ENCODE results near the gene GNG11. TPM values are rescaled to one million over a fixed set of nuclear protein-coding genes. Genes with fewer than 3 reads are reported as not detected.
"Not testable (repeated sequence)": the region's sequence is repeated elsewhere in the genome, so short reads cannot be mapped to it uniquely, and the experiment has no call there.

The GNG11 gene
- polyA plus RNA-seq, 3 donors, result 39.5 to 43.8 (median 43.1) TPM

DNA sequence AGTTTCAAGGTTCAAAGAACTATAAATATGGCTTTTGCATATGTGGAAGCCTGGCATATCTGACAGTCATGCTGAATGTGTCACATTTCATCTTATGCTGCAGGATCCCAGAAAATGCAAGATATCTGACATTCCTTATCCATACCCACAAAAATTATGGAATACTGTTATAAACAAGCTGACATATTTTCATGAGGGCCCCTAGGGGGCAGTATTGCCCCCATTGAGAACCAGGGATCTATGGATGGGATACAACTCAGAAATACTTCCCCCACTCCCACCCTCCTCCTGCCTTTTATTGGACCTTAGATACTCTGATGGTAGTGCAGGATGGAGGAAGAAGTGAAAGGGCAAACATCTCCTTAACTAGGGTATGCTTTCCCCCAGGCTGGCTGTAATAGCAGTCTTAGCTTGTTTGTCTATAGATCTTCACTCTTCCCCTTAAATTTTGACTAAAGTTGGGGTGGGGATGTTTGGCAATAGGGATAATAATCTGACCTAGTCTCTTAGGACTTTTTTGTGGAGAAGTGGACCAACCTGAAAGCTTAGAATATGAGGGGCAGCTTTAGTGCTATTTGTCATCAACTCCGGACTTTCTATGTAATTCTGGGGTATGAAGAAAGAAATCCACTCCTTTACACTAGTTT is 18.6 kb upstream of the GNG11 start:
- peak; percentile 61 for DNase-seq

DNA sequence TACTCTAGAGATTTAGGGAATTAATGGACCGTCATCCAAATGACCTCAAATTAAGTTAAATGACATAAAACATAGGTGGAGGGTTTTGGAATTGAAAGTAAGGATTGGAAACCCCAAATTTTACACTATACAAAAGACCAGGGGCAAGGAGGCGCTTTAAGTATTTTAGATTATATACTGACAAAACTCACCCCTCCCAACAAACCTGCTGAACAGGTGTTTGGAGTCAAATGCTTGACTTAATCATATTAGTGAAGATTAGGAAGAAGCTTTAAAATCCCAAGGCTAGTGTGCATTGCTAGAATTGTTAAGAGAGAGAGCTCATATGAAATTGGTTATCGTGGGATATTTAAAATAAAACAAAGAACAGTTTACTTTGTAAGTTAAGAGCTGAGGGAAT is 15.3 kb upstream of the GNG11 start, which contains the start of gene GNGT1:
TSS of gene GNGT1 (plus strand) at position 301 of the 400 bp plus-strand sequence. CDS start 180 bp downstream, outside the sequence.
- no peak for DNase-seq

DNA sequence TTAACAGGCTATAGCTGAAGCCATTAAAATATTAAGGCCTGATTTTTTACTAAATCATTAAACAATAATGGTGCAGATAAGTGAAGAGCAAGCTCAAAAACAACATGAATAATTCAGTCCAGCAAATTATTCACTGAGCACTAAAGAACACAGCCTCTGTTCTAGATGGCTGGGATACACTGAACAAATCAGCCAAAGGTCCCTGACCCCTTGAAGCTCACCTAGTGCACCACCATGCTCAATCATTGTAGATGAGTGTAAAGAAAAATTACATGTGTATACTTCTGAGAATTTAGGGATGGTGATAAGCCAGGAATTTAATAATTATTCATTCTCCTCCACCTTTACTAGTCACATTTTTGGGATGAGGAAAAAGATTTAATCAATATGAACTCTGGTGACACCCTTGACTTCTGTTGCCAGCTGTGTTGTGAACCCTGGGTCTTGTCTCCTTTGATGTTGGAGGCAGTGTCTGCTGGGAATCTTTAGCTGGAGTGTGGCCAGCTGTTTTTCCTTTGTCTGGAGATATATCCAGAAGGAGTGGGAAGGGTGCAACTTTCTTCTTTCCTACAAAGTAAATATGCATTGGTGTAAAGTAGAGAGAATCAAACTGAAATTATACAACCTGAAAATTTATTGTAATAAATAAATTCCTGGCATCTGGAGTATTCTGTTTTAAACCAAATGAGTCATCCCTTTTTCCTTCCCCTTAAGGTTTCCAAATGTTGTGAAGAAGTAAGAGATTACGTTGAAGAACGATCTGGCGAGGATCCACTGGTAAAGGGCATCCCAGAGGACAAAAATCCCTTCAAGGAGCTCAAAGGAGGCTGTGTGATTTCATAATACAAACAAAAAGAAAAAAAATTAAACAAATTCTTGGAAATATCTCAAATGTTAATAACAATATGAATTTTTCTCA is 11.2 kb upstream of the GNG11 start:
- DNase-seq, result no peak

DNA sequence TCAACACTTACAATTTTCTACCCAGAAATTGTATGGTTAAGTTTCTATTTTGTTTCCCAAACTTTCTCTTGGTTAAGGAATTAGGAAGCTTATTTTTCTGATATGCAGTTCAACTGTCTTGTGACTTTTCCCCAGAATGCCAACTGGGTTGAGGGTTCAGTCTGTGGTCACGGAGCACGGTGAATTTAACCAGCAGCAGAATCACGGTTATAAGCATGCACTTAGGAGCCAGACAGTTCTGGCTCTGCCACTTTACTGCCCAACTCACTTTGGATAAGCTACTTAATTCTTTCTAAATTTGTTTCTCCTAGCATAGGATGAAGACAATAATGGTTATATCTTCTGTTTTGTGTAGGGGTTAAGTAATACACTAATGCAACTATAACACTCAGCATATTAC is 10.3 kb upstream of the GNG11 start:
- DNase-seq, result not testable (repeated sequence)

DNA sequence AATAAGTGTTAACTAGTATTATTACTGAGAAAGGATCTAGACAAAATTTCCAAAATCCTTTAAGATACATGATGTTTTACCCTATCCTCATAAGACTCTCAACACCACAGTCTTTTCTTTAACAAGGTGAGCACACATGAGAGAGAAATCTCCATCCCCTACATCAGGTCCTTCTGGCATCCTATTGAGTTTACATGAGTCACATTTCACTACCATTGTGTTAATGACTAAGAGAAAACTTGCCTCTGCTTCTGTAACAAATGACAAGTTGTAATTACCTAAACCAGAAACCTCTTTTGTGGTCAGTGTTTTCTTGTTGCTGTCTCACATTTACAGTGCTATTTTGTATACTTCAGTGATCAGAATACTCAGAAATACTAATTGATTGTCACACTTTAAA is 9.9 kb upstream of the GNG11 start:
- not testable (repeated sequence) for DNase-seq

DNA sequence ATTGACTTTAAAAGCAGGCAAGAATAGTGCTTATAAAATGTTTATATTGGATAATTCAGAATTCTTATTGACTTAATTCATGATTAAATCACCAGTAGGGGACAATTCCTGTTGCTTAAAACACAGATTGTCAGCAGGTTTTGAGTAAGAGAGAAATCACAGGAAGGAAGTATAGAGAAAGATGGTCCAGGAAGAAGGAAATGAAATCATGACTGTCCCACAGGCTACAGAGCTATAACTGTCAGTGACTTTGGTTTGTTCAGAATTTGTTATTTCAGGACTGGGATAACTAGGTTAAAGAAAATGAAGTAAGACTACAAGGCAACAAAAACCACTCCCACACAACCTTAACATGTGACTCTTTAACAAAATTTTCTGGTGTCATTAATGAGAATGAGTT is 8.3 kb upstream of the GNG11 start:
- no peak for DNase-seq

DNA sequence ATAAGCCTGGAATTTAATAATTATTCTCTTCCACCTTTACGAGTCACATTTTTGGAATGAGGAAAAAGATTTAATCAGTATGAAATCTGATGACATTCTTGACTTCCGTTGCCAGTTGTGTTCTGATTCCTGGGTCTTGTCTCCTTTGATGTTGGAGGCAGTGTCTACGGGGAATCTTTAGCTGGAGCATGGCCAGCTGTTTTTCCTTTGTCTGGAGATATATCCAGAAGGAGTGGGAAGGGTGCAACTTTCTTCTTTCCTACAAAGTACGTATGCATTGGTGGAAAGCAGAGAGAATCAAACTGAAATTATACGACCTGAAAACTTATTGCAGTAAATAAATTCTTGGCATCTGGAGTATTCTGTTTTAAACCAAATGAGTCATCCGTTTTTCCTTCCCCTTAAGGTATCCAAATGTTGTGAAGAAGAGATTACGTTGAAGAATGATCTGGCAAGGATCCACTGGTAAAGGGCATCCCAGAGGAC is 6.9 kb upstream of the GNG11 start:
- no peak for DNase-seq

DNA sequence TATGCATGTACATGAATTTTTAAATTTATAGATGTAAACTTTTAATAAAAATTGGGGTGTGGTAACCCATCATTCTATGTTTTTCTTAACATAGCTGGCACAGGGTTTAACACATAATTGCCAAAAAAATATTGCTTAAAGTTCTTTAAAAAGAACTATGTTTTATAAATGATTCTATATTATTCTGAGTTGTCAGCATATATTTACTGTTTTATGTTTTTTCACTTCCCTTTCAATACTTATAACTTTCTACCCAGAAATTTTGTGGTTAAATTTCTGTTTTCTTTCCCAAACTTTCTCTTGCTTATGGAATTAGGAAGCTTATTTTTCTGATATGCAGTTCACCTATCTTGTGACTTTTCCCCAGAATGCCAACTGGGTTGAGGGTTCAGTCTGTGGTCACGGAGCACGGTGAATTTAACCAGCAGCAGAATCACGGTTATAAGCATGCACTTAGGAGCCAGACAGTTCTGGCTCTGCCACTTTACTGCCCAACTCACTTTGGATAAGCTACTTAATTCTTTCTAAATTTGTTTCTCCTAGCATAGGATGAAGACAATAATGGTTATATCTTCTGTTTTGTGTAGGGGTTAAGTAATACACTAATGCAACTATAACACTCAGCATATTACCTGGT is 6.2 kb upstream of the GNG11 start:
- not testable (repeated sequence) for DNase-seq

DNA sequence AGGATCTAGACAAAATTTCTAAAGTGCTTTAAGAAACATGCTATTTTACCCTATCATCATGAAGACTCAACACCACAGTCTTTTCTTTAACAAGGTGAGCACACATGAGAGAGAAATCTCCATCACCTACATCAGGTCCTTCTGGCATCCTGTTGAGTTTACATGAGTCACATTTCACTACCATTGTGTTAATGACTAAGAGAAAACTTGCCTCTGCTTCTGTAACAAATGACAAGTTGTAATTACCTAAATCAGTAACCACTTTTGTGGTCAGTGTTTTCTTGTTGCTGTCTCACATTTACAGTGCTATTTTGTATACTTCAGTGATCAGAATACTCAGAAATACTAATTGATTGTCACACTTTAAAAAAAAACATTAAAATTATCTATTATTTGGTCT is 5.6 kb upstream of the GNG11 start:
- DNase-seq, result not testable (repeated sequence)

DNA sequence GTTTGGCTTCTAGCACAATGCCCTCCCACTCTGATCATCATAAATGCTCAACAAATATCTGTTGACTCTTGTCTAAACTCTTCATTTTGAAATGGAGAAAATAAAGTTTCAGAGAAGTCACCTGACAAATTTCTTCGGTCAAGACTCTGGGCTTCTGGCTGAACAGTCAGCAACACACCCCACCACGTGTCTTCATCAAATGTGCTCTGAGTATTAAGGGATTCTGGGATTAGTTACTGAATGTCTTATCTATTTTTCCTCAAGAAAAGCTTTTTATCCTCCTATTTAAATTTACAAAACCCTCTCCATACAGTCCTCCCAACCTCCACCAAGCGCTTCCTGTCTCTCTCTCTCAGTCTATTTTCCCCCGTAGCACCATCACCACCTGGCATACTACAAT is 5.2 kb upstream of the GNG11 start:
- DNase-seq, result not testable (repeated sequence)

DNA sequence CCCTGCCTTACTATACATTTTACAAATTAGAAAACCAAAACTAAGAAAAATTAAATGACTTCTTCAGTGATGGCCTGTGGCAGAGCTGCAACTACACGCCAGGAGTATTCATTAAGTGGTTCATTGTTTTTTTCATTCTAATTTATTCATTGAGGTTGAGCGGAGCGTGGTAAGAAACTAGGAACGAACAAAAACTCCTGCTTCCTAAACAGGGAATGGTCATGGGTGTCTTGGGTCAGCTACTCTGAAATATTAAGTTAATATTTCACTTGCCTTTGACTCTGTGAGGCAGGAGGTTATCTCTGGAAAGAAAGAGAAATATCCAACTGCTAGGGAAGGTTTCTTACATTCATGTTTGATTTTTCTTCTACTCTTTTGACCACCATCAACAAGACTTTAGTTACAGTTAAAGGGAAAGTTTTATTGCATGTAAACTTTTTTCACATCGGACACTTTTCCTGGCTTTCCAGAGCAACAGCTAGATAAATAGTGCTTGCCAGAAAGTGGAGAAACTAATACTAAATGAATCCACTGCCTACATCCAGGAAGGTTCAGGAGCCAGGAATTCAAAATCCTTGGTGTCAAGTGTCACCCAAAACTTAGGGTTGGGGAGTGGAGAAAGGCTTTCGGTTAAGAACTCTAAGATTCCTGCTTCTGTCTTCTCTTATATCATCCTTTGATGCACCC is 896 bp upstream of the GNG11 start:
- no peak for DNase-seq

DNA sequence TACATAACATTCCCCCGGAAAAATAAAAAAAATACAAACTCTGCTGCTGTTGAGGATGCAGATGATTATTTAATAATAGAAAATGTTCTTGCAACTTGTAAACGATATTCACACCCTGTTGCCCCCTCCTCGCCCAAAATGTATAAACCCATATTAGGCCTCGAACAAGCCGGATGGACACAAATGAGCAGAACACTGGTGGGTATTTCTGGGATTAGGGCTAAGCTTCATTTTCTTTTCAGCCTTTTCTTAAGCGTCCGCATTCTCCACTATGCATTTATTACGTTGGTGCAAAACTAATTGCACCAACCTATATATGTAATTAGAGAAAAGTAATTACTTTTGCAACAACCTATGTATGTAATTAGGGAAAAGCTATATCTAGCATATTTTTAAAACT is 349 bp upstream of the GNG11 start:
- DNase-seq, result no peak

DNA sequence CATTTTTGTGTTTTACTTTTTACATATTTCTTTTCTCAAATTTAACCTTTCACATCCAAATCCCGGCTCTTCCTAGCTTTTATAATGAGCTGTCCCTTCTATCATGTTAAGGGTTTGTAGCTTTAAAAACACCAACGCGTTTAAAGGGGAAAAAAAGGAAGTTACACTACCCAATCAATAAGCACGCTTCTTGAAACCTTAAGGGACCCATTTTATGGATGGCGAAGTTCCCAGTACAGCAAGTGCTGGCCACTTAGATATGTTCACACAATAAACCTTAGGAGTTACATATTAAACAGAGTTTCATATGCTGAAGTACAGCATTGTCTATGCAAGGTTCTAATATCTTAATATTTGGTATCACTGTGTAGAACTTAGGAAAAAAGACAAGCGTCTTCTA is 1.8 kb downstream of the GNG11 start:
- DNase-seq, result no peak

DNA sequence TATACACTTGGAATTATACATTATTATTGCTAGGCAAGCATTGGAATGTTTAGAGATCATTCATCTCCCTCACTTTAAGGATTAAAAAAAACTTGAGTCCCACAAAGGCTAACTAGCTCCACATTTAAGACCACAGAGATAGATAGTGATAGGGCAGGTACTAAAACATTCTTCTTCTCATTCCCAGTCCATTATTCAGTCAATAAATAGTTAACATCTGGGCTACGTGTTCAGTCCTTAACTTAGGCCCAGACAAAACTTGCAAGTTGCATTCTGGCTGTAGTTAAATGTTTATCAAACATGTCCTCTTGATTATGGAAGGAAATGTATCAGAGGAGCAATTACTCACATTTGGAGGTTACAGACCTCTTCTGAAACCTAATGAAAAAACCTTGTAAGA is 2.4 kb downstream of the GNG11 start:
- no peak for DNase-seq

DNA sequence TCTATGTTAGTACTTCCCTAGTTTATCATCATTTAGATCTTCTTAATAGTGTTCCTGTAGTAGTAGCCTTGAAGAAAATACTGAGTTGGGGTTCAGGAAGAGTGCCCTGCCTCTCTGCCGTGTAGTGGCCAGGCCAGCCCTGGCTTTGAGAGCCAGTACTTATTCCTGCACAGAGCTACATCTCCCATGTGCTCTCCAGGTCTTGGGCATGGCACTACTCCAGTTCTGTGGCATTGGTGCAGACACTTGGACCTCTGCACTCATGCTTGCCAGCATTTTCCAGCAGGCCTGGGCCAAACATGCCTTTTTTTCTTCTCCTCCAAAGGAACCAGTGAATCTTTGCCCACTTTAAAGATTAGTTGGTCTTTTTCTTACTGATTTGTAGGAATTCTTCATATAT is 5.3 kb downstream of the GNG11 start:
- DNase-seq, result no peak

DNA sequence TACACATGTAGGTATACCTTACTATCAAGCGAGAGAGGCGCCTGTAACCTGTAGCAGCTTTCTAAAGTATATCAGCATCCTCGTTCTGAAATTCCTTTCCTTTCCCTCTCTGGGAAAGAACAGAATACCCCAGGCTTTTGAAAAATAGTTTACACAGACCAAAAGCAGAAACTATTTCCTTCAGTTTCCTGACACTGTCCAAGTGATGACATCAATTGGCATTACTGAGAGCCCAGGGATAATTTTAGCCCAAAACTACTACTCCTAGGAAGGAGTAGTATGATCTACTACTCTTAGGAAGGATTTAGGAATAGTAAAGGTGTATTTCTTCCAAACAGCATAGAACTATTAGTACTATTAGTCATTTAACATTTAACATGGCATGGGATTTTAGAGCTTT is 6.0 kb downstream of the GNG11 start:
- no peak for DNase-seq

DNA sequence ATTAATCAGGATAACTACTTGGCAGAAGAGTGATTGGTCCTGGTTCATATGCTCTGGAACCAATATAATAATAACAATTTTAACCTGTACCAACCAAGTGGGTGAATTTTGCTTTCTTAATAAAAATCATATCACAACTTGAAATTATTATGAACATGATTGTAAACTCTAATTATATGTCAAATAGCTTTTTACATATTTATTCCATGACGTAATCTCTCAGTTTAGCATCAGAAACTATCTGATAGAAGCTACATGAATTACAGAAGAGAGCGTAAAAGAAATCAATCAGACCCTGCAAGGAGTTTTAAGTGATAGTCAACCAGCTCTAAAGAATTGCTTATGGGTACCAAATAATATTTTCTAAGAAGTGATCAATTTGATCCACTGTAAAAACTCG is 10.1 kb downstream of the GNG11 start:
- DNase-seq, result no peak

DNA sequence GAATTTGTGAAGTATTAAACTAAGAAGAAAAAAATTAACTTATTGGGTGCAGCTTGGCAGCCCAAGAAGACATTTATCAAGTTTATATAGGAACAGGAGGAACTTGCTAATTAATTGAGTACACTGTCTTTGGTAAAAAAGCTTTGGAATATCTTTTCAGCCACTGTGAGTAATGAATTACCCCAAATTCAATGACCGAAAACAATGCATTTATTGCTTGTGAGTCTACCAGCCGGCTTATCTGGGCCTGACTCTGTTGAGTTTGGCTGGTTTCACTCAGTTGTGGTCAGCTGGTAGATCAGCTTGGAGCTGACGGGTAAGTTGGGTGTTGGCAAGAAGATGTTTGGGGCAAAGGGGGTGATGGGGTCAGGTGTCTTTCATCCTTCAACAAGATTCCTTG is 11.6 kb downstream of the GNG11 start:
- DNase-seq, result no peak

DNA sequence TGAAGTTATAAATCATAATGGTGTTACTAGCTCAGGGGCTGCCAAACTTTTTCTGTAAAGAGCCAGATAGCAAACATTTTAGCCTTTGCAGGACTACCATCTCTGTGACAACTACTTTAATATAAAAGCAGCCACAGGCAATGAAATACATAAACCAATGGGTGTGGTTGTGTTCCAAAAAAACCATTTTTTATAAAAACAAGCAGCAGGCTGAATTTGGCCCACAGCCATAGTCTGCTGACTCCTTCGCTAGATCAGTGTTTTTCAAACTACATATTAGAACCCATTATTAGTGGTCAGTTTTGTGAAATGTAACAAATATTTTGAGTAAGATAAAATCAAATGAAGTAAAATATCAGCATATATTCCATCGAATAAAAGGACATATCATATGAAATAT is 13.6 kb downstream of the GNG11 start:
- DNase-seq, result no peak

DNA sequence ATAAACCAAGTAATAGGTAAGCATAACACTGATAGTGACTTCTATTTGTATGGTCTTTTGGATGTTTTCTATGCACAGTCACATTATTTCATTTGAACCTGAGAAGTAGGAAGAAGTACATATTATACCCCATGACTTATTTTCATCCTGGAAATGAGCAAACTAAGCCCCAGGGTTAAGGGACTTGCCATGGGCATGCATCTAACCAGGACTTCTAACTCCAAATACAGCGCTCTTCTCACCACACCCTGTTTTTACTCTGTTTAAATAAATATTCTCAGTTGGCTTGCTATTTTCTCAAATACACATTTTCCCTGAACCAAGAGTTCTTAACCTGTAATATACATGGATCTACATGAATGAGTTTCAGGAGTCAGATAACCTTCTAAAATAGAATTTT is 16.3 kb downstream of the GNG11 start:
- DNase-seq, result no peak

DNA sequence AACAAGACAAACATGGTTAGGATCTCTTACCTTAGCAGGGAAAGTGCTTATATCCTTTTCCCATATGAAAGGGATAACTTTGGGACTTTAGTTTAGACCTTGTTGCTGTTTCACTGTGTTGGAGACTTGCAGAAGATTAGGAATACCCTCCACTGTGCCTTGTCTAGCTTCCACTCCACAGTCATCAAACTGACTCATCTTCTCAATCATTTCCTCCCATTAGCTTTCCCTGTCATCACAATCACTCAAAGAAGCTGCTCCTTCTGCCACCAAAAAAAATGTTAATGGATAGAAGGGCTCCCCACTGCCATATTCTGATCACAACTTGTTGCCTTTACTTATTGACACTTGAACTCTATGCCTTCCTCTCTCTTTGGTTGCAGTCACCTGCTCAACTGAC is 16.8 kb downstream of the GNG11 start:
- no peak for DNase-seq

DNA sequence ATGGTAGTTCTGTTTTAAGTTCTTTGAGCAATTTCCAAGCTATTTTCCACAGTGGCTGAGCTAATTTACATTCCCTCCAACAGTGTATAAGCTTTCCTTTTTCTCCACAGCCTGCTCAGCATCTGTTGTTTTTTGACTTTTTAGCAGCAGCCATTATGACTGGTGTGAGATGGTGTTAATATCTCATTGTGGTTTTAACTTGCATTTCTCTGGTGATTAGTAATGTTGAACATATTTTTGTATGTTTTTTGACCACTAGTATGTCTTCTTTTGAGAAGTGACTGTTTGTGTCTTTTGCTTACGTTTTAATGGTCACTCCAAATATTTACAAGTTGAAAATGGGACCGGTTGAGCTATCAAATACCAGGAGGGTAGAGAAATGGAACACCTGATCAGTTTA is 20.4 kb downstream of the GNG11 start:
- no peak for DNase-seq
